Stimulated activated effector memory CD8-positive, alpha-beta T cell treated with anti-CD3 and anti-CD28 coated beads, Interleukin-12 subunit alpha, Interleukin-12 subunit beta, amount 100 ng/mL, for 72 hours (primary cell): Measurements from ENCODE around the gene SLC15A4.

Experiments
- ATAC-seq: fragments of 150-1000 bp; cut with Tn5 transposase; 2 replicates; pipeline ENCODE4 v1.10.0; 2021
- DNase-seq, 2 donors: peaks; one replicate each; pipeline ENCODE4 v3.0.0; 2021 to 2022; ENCODE audit warnings: low spot score in 2 of 2
- H3K27ac Mint-ChIP-seq: one replicate; pipeline ENCODE4 v1.8.0; 2022; ENCODE audit warnings: mild to moderate bottlenecking, mixed read lengths
- H3K36me3 Mint-ChIP-seq: one replicate; pipeline ENCODE4 v1.8.0; 2022; ENCODE audit warnings: mild to moderate bottlenecking, mixed read lengths
- H3K4me1 Mint-ChIP-seq: one replicate; pipeline ENCODE4 v1.8.0; 2022; ENCODE audit warnings: mixed read lengths
- H3K4me3 Mint-ChIP-seq: one replicate; pipeline ENCODE4 v1.8.0; 2022; ENCODE audit warnings: mild to moderate bottlenecking, mixed read lengths
- H3K9me3 Mint-ChIP-seq: one replicate; pipeline ENCODE4 v1.8.0; 2022; ENCODE audit warnings: mixed read lengths

SLC15A4 gene

DNA sequence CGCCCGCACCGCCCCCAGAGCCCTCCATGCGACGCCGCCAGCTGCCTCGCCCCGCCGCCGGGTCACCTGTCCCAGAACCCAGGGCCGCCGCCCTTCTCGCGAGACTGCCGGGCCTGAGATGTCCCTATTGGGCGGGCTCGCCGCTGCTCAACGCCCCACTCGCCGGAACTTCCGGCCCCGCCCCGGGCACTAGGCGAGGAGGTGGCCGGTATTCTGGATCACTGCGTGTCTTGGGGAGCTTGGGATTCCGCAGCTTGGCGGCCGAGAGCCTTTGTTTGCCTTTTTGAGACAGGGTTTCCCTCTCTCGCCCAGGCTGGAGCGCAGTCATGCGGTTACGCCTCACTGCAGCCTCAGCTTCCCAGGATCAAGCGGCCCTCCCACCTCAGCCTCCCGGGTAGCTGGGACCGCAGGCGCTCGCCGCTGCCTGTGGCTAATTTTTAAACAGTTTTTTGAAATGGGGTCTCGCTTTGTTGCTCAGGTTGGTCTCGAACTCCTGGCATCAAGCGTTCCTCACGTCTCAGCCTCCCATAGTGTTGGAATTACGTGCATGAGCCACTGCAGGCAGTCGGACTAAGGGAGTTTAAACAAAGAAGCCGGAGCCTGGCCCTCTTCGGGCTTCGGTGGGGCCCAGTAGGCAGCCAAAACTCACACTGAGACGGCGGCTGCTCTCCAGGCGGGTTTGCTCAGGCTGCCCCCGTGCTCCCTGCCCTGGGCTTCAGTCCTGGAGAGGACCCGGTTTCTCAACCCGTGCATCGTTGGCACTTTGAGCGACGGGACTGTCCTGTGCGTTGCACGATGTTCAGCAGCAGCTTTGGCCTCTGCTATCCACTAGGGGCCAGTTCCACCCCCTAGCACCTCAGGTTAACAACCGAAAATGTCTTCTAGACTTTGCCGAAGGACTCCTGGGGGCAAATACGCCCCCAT, at the start of gene SLC15A4:
Gene SLC15A4, minus strand, starts transcription at position 43 of the 924 bp plus-strand sequence. Its CDS starts 15 bp downstream, at position 28.
- Mint-ChIP-seq H3K27ac (peak within 1 kb of the TSS; percentile 87), H3K4me3 (peak within 1 kb of the TSS; percentile 78), H3K36me3 (peaks cover 36% of the 10 kb centered on the region), H3K4me1 (peaks cover 31% of the 10 kb centered on the region), H3K9me3 (no peaks in the 10 kb centered on the region)
- DNase-seq (peak; percentile 88 to 95), ATAC-seq (peak; percentile 96)

- no peaks in the 10 kb centered on the region for H3K4me1 Mint-ChIP-seq
- H3K27ac Mint-ChIP-seq: no peak overlapping the region
- no peaks in the 10 kb centered on the region for H3K36me3 Mint-ChIP-seq
- no peak for ATAC-seq
- no peak overlapping the region for H3K4me3 Mint-ChIP-seq
- no peak for DNase-seq
- H3K9me3 Mint-ChIP-seq: peaks cover 14% of the 10 kb centered on the region
Observed at GRCh38 chr12:128872303-128872702, 48.5 kb upstream of the SLC15A4 start.

DNA sequence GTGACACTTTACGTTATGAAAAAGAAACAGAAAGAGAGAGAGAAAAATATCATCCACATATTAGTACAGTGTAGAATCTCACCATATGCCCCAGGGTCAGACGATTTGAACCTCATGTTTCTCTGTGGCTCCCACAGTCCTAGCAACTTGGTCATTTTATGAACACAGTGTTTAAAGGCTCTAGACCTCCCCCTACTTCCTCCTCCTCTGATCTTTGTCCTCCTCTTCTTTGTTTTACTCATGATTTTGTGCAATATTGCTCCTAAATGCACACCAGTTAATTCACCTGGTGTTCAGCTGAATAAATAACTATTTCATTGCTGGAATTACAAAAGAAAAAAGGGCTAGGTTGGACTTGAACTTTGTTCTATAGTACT, 47.7 kb upstream of the SLC15A4 start:
- no peaks in the 10 kb centered on the region for H3K36me3 Mint-ChIP-seq
- no peak overlapping the region for H3K27ac Mint-ChIP-seq
- H3K9me3 Mint-ChIP-seq: peaks cover 8% of the 10 kb centered on the region
- no peak for DNase-seq
- ATAC-seq: no peak
- no peak overlapping the region for H3K4me3 Mint-ChIP-seq
- no peaks in the 10 kb centered on the region for H3K4me1 Mint-ChIP-seq

- no peak overlapping the region for H3K4me3 Mint-ChIP-seq
- no peaks in the 10 kb centered on the region for H3K36me3 Mint-ChIP-seq
- no peaks in the 10 kb centered on the region for H3K4me1 Mint-ChIP-seq
- ATAC-seq: no peak
- H3K27ac Mint-ChIP-seq: no peak overlapping the region
- H3K9me3 Mint-ChIP-seq: no peaks in the 10 kb centered on the region
- no peak for DNase-seq
Observed at GRCh38 chr12:128867466-128867865, 43.7 kb upstream of the SLC15A4 start.

GRCh38 chr12:128864516-128865186, 40.9 kb upstream of the SLC15A4 start:
- ATAC-seq (no peak), DNase-seq (no peak)
- H3K27ac Mint-ChIP-seq: peak overlapping the region; percentile 62
- no peak overlapping the region for H3K4me3 Mint-ChIP-seq
- no peaks in the 10 kb centered on the region for H3K9me3 Mint-ChIP-seq
- no peaks in the 10 kb centered on the region for H3K4me1 Mint-ChIP-seq
- H3K36me3 Mint-ChIP-seq: no peaks in the 10 kb centered on the region

DNA sequence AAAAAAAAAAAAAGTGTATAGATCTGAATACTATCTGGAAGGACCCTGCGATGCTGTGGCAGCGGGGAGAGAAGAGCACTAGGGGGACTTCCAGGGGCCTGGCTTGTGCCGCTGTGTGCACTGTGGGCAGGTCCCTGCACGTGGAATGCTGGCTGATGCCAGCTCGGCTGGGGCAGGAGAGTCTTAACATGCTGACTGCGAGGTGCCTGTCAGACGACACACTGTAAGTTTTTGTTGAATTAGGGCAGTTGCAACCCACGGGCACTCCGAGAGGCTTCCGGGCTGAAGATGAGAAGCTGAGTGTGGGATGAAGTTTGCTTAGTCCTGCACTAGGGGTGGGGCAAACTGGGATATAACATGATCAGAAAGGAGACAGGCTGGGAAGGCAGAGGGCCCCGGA, 40.2 kb upstream of the SLC15A4 start:
- Mint-ChIP-seq H3K4me1 (no peaks in the 10 kb centered on the region), H3K36me3 (no peaks in the 10 kb centered on the region)
- no peak for ATAC-seq

DNA sequence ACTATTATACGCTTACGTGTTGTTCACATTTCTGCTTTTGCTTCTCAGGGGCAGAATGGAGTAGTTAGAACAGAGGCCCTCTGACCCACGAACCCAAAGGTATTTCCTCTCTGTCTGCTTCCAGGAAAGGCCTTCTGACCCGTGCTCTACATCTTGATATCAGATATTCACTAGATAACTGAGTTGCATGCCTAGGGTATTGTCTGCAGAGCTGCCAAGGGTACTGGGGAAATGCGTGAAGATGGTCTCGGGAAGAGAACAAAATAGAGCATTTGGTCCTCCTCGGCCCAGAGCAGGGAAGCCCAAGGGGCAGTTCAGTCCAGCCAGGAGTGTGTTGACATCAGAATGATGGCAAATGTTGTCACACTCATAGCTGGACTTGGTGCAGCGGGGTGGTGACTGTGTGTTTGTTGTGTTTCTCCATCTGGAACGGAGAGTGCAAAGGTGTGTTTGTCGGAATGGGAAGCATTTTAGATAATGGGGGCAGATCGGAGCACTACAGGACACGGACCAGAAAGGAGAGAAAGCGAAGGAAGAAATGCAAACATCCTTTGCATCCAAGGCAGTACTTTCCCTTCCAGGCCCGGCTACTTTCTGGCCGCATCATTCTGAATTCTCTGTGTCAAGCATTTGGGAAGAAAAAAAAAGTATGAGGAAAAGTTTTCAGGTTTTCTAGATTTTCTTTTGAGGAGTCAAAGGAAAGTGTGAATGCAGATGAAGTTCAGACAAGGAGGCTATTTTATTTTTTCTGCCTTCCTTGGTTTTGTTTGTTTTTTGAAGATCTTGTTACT, 37.7 kb upstream of the SLC15A4 start:
- Mint-ChIP-seq H3K36me3 (no peaks in the 10 kb centered on the region), H3K4me3 (no peak overlapping the region), H3K4me1 (no peaks in the 10 kb centered on the region), H3K27ac (no peak overlapping the region), H3K9me3 (no peaks in the 10 kb centered on the region)
- DNase-seq (no peak), ATAC-seq (no peak)

More for the DNA sequence above, 40.2 kb upstream of the SLC15A4 start:
- no peak overlapping the region for H3K27ac Mint-ChIP-seq
- no peaks in the 10 kb centered on the region for H3K9me3 Mint-ChIP-seq
- DNase-seq: no peak
- H3K4me3 Mint-ChIP-seq: no peak overlapping the region

DNA sequence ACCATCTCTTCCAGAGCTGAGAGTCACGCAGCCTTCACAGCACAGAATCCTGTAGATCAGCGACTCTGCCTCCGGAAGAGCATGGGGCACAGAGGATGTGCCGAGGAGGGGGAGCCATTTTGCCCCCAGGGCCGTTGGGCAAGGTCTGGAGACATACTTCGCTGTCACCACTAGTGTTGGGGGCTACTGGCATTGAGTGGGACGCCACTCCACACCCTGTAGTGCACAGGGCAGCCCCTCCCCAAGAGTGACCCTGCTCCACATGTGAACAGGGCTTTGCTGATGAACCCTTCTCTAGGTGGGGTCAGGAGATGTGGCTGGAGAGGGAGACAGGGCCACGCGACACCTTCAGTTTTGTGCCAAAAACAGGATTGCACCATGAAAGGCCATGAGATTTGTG, 35.6 kb upstream of the SLC15A4 start:
- H3K4me1 Mint-ChIP-seq: no peaks in the 10 kb centered on the region
- H3K27ac Mint-ChIP-seq: no peak overlapping the region
- no peaks in the 10 kb centered on the region for H3K36me3 Mint-ChIP-seq
- DNase-seq: no peak
- H3K9me3 Mint-ChIP-seq: no peaks in the 10 kb centered on the region
- no peak overlapping the region for H3K4me3 Mint-ChIP-seq
- ATAC-seq: no peak

GRCh38 chr12:128857133-128857763, 33.5 kb upstream of the SLC15A4 start:
- Mint-ChIP-seq H3K27ac (no peak overlapping the region), H3K4me1 (no peaks in the 10 kb centered on the region)

GRCh38 chr12:128856791-128857078, 33.0 kb upstream of the SLC15A4 start:
- DNase-seq: no peak
- Mint-ChIP-seq H3K4me3 (no peak overlapping the region), H3K27ac (no peak overlapping the region), H3K9me3 (no peaks in the 10 kb centered on the region), H3K36me3 (no peaks in the 10 kb centered on the region), H3K4me1 (no peaks in the 10 kb centered on the region)
- no peak for ATAC-seq

More at GRCh38 chr12:128857133-128857763, 33.5 kb upstream of the SLC15A4 start:
- no peaks in the 10 kb centered on the region for H3K36me3 Mint-ChIP-seq
- DNase-seq (no peak), ATAC-seq (no peak)
- H3K4me3 Mint-ChIP-seq: no peak overlapping the region
- H3K9me3 Mint-ChIP-seq: no peaks in the 10 kb centered on the region

DNA sequence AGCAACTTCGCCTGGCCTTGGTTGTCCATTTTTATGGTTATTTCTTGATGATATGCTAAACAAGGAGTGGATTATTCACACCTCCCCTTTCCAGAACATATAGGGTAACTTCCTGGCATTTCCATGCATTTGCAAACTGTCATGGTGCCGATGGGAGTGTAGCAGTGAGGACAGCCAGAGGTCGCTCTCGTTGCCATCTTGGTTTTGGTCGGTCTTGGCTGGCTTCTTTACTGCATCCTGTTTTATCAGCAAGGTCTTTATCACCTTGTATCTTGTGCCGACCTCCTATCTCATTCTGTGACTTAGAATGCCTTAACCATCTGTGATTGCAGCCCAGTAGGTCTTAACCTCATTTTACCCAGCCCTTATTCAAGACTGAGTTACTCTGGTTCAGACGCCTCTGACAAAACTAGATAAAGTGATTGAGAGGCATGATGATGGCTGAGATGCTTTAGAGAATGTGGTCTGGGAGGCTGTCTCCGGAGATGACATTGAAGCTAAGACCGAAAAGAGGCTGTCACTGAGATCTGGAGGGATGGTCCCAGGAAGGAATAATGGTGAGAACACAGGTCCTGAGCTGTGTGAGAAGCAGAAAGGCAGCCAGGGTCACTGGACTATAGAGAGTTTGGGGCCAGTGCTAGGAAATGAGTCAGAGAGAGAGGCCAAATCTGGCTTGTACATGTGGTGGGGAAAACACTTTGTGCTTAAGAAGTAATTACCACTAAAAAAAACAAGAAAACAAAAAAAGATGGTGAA, 32.5 kb upstream of the SLC15A4 start:
- H3K36me3 Mint-ChIP-seq: no peaks in the 10 kb centered on the region
- no peak overlapping the region for H3K4me3 Mint-ChIP-seq
- ATAC-seq (no peak), DNase-seq (no peak)
- no peak overlapping the region for H3K27ac Mint-ChIP-seq
- no peaks in the 10 kb centered on the region for H3K4me1 Mint-ChIP-seq
- H3K9me3 Mint-ChIP-seq: no peaks in the 10 kb centered on the region

- DNase-seq (no peak), ATAC-seq (peak; percentile 42)
- Mint-ChIP-seq H3K27ac (no peak overlapping the region), H3K4me1 (no peaks in the 10 kb centered on the region), H3K9me3 (no peaks in the 10 kb centered on the region), H3K4me3 (peak overlapping the region; percentile 36), H3K36me3 (no peaks in the 10 kb centered on the region)
Observed at GRCh38 chr12:128853600-128854197, 29.9 kb upstream of the SLC15A4 start.

GRCh38 chr12:128852885-128853599, 29.3 kb upstream of the SLC15A4 start, which contains the start of gene GLT1D1:
Gene GLT1D1, plus strand, starts transcription at chr12:128853478. Its CDS starts 104 bp downstream, at chr12:128853582.
- ATAC-seq (no peak), DNase-seq (no peak)
- Mint-ChIP-seq H3K27ac (no peak within 1 kb of the TSS), H3K4me3 (peak within 1 kb of the TSS; percentile 36), H3K4me1 (no peaks in the 10 kb centered on the region), H3K36me3 (no peaks in the 10 kb centered on the region), H3K9me3 (no peaks in the 10 kb centered on the region)
